ENCODE measurements around the gene AGBL4.
"Not testable (repeated sequence)": the region's sequence is repeated elsewhere in the genome, so short reads cannot be mapped to it uniquely, and the experiment has no call there.

AGBL4 gene

DNA sequence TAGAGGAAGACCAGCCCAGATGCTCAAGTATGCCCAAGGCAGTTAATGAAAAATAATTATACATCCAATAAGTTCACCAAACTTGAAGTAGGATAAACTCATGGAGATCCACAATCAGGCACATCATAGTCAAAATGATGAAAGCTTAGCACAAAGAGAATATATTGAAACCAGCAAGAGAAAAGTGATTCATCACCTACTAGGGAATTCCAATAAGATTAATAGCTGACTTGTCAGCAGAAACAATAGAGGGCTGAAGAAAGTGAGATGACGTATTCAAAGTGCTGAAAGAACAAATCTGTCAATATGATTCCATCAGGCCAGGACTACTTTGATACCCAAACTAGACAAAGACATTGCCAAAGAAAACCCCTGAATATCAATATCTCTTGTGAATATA is 995.4 kb downstream of the AGBL4 start:
- DNase-seq (ENCODE audit: low spot score): no peak

DNA sequence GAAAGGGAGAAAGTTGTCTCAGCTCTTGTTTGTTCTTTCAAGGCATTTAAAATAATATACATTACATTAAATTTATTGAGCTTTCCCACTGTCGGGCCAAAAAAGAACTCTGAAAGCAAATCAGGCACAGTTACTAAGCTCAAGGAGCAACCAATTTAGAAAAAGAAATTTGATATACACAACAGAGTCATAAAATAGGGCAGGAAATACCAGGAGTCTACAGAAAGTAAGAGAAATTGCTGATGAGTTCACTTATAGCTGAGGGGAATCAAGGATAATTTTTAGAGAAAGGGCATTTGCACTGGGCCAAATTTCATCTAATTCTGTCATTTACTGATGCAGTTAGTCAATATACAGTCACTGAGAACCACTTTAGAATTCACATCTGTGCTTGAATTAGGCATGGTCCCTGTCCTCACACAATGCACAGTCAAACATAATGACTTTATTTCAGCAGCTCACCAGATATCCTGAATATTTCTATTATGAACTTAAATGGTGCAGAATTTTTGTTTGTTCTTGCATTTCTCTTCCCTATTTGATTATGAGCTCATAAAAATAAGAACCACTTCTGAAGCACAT is 997.4 kb downstream of the AGBL4 start:
- no peak for DNase-seq (ENCODE audit: low spot score)

DNA sequence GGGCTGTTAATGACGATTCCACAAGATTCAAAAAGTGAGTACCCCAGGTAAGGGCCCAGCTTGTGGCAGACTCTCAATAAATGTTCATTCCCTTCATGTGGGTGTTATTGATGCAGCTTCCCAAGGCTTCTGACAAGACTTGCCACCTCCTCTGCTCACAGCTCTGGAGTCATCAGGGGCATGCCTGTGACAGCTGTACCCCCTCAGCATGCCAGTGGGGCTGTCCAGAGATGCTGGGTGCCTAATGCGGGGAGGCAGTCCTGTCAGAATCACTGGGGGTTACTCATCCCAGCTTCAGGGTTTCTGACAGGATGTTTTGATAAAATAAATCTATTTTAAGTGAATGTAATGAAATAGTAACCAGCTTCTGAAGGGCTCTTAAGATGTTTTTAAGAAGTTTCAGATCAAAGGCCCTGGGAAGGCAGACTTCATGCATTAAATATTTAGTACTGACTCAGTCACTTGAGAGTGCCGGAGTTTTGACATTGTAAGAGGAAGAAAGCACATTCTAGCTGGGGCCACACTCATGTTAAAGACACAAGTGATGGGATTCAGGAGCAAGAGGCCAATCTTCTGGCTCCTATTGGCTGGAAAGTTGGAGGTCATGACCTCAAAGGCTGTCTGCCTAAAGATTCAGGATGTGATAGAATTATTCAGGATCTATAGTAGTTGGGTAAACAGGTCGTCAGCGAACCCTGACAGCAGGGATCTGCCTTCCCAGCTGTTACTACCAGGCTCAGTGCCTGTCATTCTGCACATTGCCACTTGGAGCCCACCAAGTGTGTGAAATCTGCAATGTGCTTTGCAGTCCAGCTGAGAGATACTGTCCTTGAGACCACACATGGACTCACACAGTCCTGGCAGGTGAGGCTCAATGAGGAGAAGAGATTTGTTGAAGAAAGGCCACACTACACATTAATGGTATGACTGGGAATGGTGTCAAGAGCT is 1007.5 kb downstream of the AGBL4 start:
- no peak for DNase-seq (ENCODE audit: low spot score)

DNA sequence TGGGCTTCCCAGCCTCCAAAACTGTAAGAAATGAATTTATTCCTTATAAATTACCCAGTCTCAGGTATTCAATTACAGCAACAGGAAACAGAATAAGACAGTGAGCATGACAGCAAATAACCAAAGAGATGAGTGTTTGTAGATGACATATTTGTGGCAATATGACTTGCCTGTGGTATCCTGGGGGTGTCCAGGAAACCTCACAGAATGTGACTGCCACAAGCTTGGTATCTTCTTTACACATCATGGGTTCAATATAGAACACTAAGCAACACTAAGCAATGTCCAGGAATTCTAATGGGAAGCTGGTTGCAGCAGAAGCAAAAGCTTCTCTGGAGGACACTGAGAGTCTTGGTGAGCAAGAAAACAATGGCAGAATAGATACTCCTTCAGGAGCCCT is 1010.7 kb downstream of the AGBL4 start:
- no peak for DNase-seq (ENCODE audit: low spot score)

DNA sequence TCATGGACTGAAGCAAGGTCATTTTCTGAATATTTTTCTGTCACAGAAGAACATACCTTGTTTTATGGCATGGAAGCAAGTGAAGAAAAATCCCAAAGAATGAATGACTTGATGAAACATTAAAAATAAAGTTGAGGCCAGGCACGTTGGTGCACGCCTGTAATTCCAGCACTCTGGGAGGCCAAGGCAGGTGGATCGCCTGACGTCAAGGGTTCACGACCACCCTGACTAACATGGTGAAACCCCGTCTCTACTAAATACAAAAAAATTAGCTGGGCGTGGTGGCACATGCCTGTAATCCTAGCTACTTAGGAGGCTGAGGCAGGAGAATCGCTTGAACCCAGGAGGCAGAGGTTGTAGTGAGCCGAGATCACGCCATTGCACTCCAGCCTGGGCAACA is 1020.8 kb downstream of the AGBL4 start:
- not testable (repeated sequence) for DNase-seq (ENCODE audit: low spot score)

DNA sequence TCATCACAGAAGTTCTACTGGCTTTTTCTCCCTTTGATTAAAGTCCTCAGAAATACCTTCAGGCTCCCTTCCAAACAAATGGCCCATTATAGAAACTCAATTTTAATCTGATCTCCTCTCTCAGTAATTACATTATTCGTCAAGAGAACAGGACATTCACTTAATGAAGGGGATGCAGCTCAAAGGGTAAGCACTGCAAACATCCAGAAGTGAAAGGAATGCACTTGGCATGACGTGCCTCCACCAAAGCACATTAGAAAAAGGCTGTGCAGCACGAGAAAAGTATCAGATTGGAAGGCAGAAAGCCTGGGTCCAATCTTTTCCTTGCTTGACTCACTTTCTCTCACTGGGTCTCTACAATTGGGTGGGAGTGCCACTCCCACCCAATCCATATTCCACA is 1024.4 kb downstream of the AGBL4 start:
- no peak for DNase-seq (ENCODE audit: low spot score)

DNA sequence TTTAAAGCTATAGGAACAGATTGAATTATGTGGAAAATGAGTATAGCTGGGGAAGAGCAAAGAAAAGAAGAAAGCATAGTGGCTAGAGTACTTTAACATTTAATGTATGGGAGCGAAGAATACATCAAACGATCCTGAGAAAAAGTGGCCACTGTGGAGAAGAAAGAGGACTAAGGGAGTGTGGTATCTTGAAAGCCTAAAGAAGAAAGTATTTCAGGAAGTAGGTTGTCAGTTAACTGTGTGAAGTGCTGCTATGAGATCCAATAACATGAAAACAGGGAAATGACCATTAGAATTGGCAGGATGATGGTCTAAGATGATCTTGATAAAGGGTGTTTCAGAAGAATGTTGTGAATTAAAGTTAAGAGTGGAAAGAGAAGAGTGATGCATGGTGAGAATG is 1027.4 kb downstream of the AGBL4 start:
- DNase-seq (ENCODE audit: low spot score): no peak

DNA sequence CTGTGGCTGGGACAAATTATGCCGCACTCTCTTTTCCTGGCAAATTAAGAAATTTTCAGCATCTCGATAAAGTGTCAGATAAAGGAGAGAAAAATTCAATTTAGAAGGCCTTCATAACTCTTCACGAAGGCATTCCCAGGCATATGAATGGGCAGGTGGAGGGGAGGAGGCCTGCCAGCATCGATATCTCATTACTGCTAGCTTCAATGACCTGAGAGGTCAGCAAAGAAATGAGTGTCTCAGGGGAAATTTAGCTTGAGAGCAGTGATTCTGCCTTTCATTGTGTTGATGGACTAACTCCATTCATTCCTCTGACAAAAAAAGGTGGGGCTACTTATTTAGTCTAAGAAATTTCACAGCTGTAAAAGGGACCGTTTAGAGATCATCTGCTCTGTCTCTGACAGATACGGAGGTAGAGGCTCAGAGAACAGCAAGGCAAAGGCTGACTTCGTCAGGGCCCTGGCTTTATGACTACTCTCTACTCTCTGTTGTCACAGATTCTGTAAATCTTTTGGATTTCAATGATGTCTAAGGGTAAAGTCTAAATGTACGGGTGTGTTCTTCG is 1035.0 kb downstream of the AGBL4 start:
- no peak for DNase-seq (ENCODE audit: low spot score)

DNA sequence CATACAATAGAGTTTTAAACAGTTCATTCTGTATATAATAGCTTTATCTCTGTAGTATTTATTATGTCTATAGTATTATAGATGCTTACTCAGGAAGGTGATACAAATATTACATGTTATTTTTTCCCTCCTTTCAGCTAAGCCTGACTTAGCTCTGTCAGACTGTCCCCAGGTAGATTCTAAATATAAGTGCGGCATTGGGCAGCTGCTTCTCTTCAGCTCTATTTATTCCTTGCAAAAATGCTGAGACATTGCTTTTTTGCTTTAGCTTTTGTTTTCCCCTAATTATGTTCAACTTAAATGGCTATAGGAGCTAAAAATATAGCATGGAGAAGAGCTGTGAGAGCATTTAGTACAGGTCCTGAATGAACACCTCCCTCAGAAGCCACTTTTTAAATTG is 1043.8 kb downstream of the AGBL4 start:
- no peak for DNase-seq (ENCODE audit: low spot score)

DNA sequence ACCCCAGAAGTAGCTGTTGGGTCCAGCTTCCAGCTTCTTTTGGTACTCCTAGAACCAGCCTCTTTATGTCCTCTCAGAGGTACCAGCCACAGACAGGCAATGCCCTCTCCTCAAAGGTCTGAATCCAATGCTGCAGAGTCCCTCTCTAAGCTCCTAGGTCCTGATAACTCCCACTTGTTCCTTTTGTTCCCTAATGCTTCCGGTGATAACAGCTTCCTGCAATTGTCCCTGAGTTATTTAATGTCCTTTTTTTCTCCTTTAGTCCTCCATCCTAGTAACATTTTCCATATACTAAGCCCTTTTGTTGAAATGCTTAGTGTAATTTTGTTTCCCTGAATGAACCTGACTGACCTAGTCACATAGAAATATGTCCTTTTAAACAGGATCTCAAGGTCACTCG is 1045.3 kb downstream of the AGBL4 start:
- no peak for DNase-seq (ENCODE audit: low spot score)

DNA sequence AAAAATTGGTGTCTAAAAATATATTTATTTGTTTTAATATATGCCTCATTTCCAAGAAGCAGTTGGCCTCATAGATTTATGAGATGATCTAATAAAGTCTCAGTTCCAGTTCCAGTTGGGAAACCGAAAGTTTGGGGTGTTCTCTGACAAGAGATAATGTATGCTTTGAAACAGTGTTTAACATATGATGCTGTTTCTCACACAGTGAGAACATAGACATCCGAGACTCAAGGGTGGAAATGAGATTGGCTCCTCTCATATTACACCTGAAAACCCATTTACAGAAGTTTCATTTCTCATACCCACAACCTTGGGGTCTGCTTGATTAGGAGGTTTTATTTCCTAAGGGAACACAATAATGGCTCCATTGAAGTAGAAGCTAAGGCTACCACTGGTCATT is 1046.5 kb downstream of the AGBL4 start:
- no peak for DNase-seq (ENCODE audit: low spot score)

DNA sequence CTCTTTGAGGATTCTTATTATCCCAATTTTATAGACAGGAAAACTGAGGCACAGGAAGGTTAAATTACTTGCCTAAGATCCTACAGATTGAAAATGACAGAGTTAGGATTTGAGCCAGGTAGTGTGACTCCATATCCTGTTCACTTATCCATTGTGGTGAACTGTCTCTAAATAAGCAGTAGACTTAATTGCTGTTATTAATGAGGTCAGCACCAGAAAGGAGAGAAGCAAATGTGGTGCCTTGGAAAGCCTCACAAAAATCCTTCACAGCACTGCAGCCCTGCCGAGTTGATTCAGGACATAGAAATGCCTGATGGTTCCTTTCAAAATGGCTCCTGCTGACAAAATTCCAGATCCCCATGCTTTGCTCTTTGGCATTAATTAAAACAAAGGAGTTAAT is 1053.8 kb downstream of the AGBL4 start:
- DNase-seq (ENCODE audit: low spot score): no peak

DNA sequence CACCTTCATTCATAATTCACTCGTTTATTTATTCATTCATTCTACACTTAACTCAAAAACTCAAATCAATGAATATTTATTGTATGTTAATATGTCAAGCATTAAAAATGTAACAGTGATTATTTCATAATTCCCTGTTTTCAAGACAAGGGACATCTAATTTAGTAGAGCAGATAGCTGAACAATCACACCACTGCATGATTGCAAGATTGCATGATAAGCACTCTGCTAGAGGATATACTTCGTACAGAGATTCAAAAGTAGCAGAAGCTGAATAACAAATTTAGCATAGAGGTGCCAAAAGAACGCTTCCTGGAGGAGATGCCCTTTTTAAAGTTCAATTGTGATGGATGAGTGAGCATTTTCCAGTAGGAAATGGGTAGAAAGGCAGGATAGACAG is 1056.4 kb downstream of the AGBL4 start:
- DNase-seq (ENCODE audit: low spot score): no peak

DNA sequence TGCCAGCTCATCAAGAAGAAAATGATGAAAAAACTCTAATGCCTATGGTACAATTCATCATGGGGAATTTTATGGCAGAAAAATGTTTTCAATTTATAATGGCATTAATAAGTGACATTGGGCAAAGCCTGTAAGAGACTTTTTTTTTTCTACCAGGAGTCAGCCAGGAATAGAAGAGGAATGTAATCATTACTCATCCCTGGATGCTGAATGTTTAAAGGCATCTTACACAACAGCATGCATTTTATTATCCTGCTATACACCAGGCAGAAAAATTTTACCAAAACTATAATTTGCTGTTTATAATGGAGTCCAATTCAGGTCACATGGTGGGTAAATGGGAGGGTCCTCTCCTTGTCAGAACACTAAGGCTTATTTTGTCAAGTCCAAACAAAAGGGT is 1057.2 kb downstream of the AGBL4 start:
- DNase-seq (ENCODE audit: low spot score): no peak

DNA sequence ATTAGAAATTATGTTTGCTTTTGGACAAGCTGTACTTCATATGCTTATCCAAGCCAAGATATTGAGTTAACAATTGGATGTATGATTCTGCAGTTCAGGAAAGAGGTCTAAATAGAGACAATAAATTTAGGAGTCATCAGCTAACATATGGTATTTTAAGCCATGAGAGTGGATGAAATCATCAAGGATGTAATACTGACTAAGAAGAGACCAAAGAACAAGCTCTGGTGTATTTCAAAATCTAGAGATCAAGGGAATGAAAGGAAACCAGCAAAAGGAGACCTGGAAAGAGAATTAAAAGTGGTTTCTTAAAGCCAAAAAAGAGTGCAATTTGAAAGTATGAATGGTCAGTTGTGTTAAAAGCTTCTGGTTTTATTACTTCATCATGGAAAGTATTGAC is 1063.4 kb downstream of the AGBL4 start:
- no peak for DNase-seq (ENCODE audit: low spot score)

DNA sequence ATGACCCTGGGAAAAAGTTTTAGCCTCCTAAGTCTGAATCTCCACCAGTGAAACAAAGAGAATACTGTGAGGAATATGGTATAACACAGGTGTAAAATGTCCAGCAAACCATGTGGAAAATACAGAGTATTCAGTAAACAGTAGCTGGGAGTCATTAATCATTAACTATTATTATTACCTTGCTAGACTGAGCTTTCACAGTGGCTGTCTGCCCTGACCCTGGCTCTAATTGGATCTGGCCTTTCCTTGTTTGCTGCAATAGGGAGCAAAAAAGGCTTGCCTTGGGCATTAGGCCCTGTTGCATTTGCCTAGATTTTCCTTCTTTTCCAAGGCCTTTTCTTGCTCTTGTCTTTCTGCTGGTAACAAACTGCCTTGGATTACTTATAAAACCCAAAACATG is 1068.0 kb downstream of the AGBL4 start:
- no peak for DNase-seq (ENCODE audit: low spot score)

DNA sequence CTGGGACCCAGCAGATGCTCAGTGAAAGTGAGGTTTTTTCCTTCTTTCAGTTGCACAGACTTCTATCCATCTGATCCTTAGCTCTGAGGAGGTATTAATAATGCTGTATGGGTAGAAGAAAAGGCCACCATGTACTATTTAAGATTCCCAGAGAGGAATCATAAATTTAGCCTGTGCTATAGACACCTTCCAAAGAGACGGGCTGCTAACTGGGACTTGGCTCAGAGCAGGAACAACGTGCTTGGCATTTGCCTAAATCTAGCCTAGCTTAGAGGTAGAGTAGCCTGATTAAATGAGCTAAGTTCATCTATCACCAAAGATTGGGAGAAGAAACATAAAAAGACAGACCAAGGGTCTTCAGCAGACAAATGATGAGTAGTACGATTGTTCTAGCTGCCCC is 1070.1 kb downstream of the AGBL4 start:
- no peak for DNase-seq (ENCODE audit: low spot score)

DNA sequence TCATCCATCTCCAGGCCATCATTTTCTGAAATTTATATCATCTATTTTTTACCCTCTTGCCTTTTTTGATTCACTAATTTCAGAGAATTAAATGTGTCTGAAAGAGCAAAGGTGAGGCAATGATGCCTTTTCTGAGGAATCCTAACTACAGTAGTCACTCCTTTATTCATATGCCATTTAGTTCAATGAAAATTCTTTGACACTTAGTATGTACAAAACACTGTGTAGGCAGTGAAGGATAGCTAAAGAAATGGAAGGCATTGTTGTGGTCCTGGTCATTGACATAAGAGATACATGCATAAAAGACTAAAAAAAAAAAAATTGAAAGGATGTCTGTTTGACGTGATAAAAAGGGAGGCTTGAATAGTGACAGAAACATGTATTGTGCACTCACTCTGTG is 1075.2 kb downstream of the AGBL4 start:
- no peak for DNase-seq (ENCODE audit: low spot score)

DNA sequence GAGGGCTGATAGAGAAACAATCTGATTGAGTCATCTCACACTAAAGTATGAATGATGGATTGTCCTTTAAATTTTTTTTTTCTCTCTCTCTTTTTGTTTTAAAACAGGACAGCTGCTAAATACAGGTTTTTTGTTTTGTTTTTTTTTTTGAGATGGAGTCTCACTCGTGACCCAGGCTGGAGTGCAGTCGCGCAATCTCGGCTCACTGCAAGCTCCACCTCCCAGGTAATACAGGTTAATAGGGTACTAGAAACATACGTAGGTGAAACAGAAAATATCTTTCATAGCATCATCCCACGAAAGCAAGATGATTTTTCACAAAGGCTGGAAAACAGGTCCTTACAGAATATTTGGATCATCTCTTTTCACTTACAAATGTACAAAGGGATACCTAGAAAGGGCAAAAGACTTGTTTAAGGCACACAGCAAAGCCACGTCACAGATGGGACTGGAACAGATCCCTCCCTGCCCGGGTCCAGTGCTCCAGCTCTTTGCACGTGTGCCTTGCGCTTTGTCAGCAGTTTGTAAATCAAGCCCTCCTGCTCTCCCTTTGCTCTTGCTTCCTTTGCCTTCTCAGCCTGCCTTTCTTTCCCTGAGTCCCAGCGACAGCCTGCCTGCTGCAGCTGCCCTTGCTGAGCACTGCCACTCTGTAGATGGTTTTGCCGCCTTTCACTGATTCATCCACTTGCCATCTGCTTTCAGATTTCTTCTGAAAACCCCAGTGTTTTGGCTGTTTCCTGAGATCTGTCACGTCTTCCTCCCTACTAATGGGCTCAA is 1075.8 kb downstream of the AGBL4 start:
- DNase-seq (ENCODE audit: low spot score): no peak

DNA sequence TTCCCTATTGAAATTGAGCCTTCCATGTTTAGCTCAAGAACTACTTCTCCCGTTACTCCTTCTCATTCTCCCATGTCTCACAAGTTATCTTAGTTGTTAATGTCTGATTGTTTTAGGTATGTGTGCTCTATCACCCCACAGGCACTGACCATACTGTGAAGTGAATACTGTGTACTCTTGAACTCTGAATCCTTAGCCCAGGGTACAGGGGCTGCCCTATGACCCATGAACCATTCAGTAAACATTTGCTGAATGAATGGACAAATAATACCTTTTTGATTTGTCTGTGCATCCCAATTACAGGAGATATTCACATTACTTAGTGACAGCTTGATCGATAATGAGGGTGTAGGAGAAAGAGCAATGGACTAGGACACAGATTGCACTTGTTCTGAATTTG is 1077.7 kb downstream of the AGBL4 start:
- DNase-seq (ENCODE audit: low spot score): no peak

DNA sequence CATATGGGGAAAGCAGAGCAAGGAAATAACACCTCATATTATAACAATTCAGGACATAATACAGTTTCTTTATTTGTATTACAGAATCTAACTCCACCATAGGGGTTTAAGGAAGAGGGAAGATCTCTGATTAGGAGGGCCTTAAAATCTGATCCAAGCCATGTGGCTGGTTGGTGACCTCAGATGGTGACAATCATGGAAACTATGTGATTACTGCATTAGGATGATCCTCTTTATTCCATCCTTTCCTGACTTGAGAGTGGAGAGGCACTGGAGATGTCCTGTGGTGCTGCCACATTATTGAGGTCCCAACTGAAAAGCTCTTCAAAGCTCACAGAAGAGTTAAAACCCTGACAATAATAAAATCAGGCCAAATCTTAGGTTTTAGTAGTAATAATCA is 1078.9 kb downstream of the AGBL4 start:
- DNase-seq (ENCODE audit: low spot score): no peak

DNA sequence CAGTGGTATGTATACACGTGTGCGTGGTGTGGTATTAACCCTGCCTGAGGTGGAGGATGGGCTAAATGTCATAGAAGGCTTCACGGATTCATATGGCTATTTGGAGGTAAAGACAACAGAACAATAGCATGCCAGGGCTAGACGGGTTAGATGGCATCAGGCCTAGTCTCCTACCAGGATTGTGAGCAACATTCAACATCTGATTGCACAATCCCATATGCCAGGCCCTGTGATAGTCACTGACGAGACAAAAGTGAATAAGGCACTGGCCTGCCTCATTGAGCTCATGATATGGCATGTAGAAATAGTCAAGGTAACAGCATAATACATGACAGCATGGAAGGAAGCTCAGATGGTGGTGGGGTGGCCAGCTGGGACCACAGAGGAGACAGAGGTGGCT is 1079.9 kb downstream of the AGBL4 start:
- DNase-seq (ENCODE audit: low spot score): no peak

DNA sequence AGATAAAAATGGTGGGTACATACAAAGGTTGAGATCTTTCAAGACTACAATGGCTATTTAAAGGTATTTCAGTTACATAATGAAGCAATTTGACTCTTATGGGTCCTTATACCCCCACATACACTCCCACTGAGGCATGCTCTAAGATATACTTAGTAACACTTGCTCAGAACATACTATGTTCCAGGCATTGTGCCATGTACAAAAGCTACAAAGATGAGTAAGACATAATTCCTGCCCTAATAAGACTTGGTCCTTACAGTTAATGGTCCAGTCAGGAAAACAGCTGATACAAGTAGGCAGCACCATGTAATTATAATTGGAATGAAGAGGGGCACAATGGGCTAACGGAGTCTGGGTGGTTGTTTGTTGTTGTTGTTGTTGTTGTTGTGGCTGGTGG is 1080.4 kb downstream of the AGBL4 start:
- DNase-seq (ENCODE audit: low spot score): no peak
